Neural crest cell (in vitro differentiated cells): ENCODE results near the gene HTR2A. TPM values are rescaled to one million over a fixed set of nuclear protein-coding genes. Genes with fewer than 3 reads are reported as not detected.

Source experiments
- DNase-seq: peaks from one replicate; pipeline ENCODE4 v3.0.0; 2021; ENCODE audit warnings: low read depth, mixed read lengths, low spot score
- H3K27ac Mint-ChIP-seq: one replicate; pipeline ENCODE4 v1.8.0; 2021; ENCODE audit warnings: mild to moderate bottlenecking, mixed read lengths; ENCODE audit not compliant: unreplicated experiment
- H3K27me3 Mint-ChIP-seq: 2 replicates; pipeline ENCODE4 v1.8.0; 2021; ENCODE audit warnings: low read depth, mild to moderate bottlenecking, mixed read lengths
- H3K36me3 Mint-ChIP-seq: 2 replicates; pipeline ENCODE4 v1.8.0; 2021; ENCODE audit warnings: low read depth, mild to moderate bottlenecking, mixed read lengths
- H3K4me1 Mint-ChIP-seq: 2 replicates; pipeline ENCODE4 v1.8.0; 2021; ENCODE audit warnings: mixed read lengths
- H3K4me3 Mint-ChIP-seq: one replicate; pipeline ENCODE4 v1.8.0; 2021; ENCODE audit warnings: mild to moderate bottlenecking, mixed read lengths
- H3K9me3 Mint-ChIP-seq: 2 replicates; pipeline ENCODE4 v1.8.0; 2021; ENCODE audit warnings: mixed read lengths
- CTCF ChIP-seq: fragments of 200-600 bp; sonication (generic); conservative IDR thresholded peaks from 2 replicates; pipeline ENCODE4 v1.5.0; 2021; ENCODE audit warnings: antibody characterized with exemption, mild to moderate bottlenecking
- total RNA-seq: library from RNA; stranded (reverse); gene quantifications from 2 replicates; pipeline ENCODE4 v1.2.1, GENCODE V29; 2021

Gene HTR2A
- total RNA-seq, 1 donor from 2014 or later, result 0.30 TPM

DNA sequence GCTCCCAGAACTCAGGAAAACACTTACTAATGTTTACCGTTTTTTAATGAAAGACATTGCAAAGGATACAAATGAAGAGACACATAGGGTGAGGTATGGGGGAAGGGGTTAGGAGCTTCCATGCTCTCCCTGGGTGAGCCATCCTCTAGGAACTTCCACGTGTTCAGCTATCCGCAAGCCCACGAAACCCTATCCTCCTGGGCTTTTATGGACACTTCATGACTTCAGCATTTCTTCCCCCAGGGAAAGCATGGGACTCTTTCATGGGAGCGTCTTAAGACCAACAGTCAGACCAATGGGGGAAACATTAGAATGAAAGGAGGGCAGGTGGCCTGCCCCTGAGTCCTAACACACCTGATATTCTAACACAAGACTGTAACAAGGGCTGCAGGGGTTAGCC lies 93.3 kb downstream of the HTR2A start:
- Mint-ChIP-seq H3K4me1 (no peaks in the 10 kb centered on the region), H3K27me3 (no peaks in the 10 kb centered on the region), H3K4me3 (no peak overlapping the region), H3K36me3 (no peaks in the 10 kb centered on the region), H3K27ac (no peak overlapping the region), H3K9me3 (no peaks in the 10 kb centered on the region)
- DNase-seq, result no peak
- no peak for TF ChIP-seq CTCF

DNA sequence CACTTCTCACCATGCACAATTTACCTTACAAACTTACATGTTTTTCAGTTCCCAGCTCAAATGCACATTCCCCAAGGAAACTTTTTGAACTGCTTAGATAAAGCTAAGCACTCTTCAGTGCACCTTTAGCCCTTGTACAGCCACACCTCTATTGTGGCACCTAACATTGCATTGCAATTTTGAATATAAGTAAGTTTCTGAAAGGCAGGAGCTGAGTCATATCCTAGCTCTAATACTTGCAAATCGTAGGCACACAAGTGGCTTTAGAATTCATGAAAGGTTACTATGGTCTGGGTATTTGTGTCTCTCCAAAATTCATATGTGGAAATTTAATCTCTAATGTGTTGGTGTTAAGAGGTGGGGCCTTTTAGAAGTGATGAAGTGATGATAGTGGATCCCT lies 95.0 kb downstream of the HTR2A start:
- Mint-ChIP-seq H3K4me1 (peaks cover 10% of the 10 kb centered on the region), H3K27ac (no peak overlapping the region), H3K36me3 (no peaks in the 10 kb centered on the region), H3K27me3 (no peaks in the 10 kb centered on the region), H3K9me3 (no peaks in the 10 kb centered on the region), H3K4me3 (no peak overlapping the region)
- no peak for DNase-seq
- TF ChIP-seq CTCF, result no peak

DNA sequence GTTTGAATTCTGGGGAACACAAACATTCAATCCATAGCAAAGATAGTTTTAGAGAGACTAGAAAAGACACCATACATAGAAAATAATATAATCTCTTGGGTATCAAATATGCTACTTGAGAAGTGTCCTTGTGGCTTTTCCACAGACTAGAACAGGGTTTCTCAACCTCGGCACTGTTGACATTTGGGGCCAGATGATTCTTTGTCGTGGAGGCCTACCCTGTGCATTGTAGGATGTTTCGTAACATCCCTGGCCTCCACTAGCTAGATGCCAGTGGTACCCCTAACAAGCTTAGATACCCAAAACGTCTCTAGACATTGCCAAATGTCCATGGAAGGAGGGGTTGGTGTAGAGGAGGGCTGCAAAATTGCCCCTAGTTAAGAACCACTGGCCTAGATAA lies 97.7 kb downstream of the HTR2A start:
- TF ChIP-seq CTCF, result no peak
- no peak overlapping the region for H3K27ac Mint-ChIP-seq
- H3K36me3 Mint-ChIP-seq, result peaks cover 3% of the 10 kb centered on the region
- no peak for DNase-seq
- H3K9me3 Mint-ChIP-seq, result no peaks in the 10 kb centered on the region
- peaks cover 33% of the 10 kb centered on the region for H3K4me1 Mint-ChIP-seq
- H3K27me3 Mint-ChIP-seq, result no peaks in the 10 kb centered on the region
- H3K4me3 Mint-ChIP-seq, result no peak overlapping the region

GRCh38 chr13:46797501-46798237 lies 99.2 kb downstream of the HTR2A start:
- Mint-ChIP-seq H3K27me3 (no peaks in the 10 kb centered on the region), H3K4me1 (peaks cover 39% of the 10 kb centered on the region), H3K27ac (peak overlapping the region; percentile 94), H3K36me3 (peaks cover 3% of the 10 kb centered on the region), H3K4me3 (peak overlapping the region; percentile 93), H3K9me3 (no peaks in the 10 kb centered on the region)
- no peak for DNase-seq
- TF ChIP-seq CTCF, result no peak

GRCh38 chr13:46796515-46797474 lies 100.1 kb downstream of the HTR2A start, which contains the start of gene ESD:
Gene ESD, minus strand, starts transcription at chr13:46797161. Its CDS starts 5,748 bp downstream, at chr13:46791413.
- H3K27me3 Mint-ChIP-seq, result no peaks in the 10 kb centered on the region
- H3K36me3 Mint-ChIP-seq, result peaks cover 3% of the 10 kb centered on the region
- peak within 1 kb of the TSS; percentile 98 for H3K27ac Mint-ChIP-seq
- DNase-seq, result peak; percentile 87
- peak within 1 kb of the TSS; percentile 93 for H3K4me3 Mint-ChIP-seq
- no peaks in the 10 kb centered on the region for H3K9me3 Mint-ChIP-seq
- peaks cover 39% of the 10 kb centered on the region for H3K4me1 Mint-ChIP-seq
- TF ChIP-seq CTCF, result peak; percentile 7
